HepG2 (cell line): ENCODE measurements around the gene ZNF764. TPM values are rescaled to one million over a fixed set of nuclear protein-coding genes. Genes with fewer than 3 reads are reported as not detected.

Source experiments
- ARNTL ChIP-seq: sonication (generic); formaldehyde crosslinking; IDR thresholded peaks from 2 replicates; pipeline ENCODE4 v1.4.0; 2020; ENCODE audit warnings: mild to moderate bottlenecking, missing genetic modification reagents
- BRCA1 ChIP-seq: sonication (generic); formaldehyde crosslinking; IDR thresholded peaks from 2 replicates; pipeline ENCODE4 v1.4.0; 2020; ENCODE audit warnings: missing genetic modification reagents
- EZH2 ChIP-seq: conservative IDR thresholded peaks from 2 replicates; pipeline ENCODE4 v1.6.1; 2012; ENCODE audit warnings: mild to moderate bottlenecking, low read depth, low read length, moderate library complexity
- FOSL2 ChIP-seq: sonication (generic); formaldehyde crosslinking; IDR thresholded peaks from 2 replicates; pipeline ENCODE4 v1.4.0; 2020; ENCODE audit warnings: missing genetic modification reagents
- FOXK2 ChIP-seq: fragments of 450-650 bp; IDR thresholded peaks from 2 replicates; pipeline ENCODE4 v1.6.1; 2016
- GABPA ChIP-seq, 2 experiments: IDR thresholded peaks; 2 replicates each; pipeline ENCODE4 v1.6.1; 2011 to 2016; ENCODE audit warnings: low read depth in 2 of 2, low read length in 1 of 2, missing biosample characterization in 1 of 2, missing genetic modification characterization in 1 of 2
- GTF2F1 ChIP-seq: fragments of 150-350 bp; IDR thresholded peaks from 2 replicates; pipeline ENCODE4 v1.6.1; 2014; ENCODE audit warnings: low read length
- HNRNPK ChIP-seq: fragments of 200-400 bp; formaldehyde crosslinking; IDR thresholded peaks from 2 replicates; pipeline ENCODE4 v1.6.1; 2018; ENCODE audit warnings: low read length, low read depth, moderate library complexity, mild to moderate bottlenecking; ENCODE audit not compliant: poor library complexity, severe bottlenecking
- IRX3 ChIP-seq: sonication (generic); formaldehyde crosslinking; IDR thresholded peaks from 2 replicates; pipeline ENCODE4 v1.8.1; 2023; ENCODE audit warnings: mild to moderate bottlenecking, low read depth, missing genetic modification reagents, borderline replicate concordance
- NFE2L1 ChIP-seq: sonication (generic); formaldehyde crosslinking; IDR thresholded peaks from 2 replicates; pipeline ENCODE4 v1.4.0; 2020; ENCODE audit warnings: missing genetic modification reagents, mild to moderate bottlenecking, borderline replicate concordance
- RAD21 ChIP-seq: fragments of 450-650 bp; formaldehyde crosslinking; IDR thresholded peaks from 2 replicates; pipeline ENCODE4 v1.5.0; 2020; ENCODE audit warnings: mild to moderate bottlenecking
- REXO4 ChIP-seq: sonication (generic); formaldehyde crosslinking; IDR thresholded peaks from 2 replicates; pipeline ENCODE4 v1.8.0; 2022; ENCODE audit warnings: missing genetic modification reagents, mild to moderate bottlenecking, borderline replicate concordance
- SMAD3 ChIP-seq: sonication (generic); formaldehyde crosslinking; IDR thresholded peaks from 2 replicates; pipeline ENCODE4 v1.4.0; 2020; ENCODE audit warnings: missing genetic modification reagents
- TBX3 ChIP-seq: fragments of 450-650 bp; IDR thresholded peaks from 2 replicates; pipeline ENCODE4 v1.6.1; 2017; ENCODE audit warnings: antibody characterized with exemption, mild to moderate bottlenecking, inconsistent platforms, borderline replicate concordance
- ZNF121 ChIP-seq: sonication (generic); formaldehyde crosslinking; IDR thresholded peaks from 2 replicates; pipeline ENCODE4 v1.5.0; 2020; ENCODE audit warnings: mild to moderate bottlenecking, missing genetic modification reagents
- ZNF34 ChIP-seq: sonication (generic); formaldehyde crosslinking; IDR thresholded peaks from 2 replicates; pipeline ENCODE4 v1.4.0; 2020; ENCODE audit warnings: mild to moderate bottlenecking, missing genetic modification reagents, borderline replicate concordance
- ZNF354B ChIP-seq: sonication (generic); formaldehyde crosslinking; IDR thresholded peaks from 2 replicates; pipeline ENCODE4 v1.8.0; 2022; ENCODE audit warnings: mild to moderate bottlenecking, missing genetic modification reagents
- ZNF543 ChIP-seq: sonication (generic); formaldehyde crosslinking; IDR thresholded peaks from 2 replicates; pipeline ENCODE4 v1.4.0; 2020; ENCODE audit warnings: mild to moderate bottlenecking, missing genetic modification reagents
- ZNF549 ChIP-seq: sonication (generic); formaldehyde crosslinking; IDR thresholded peaks from 2 replicates; pipeline ENCODE4 v1.5.0; 2020; ENCODE audit warnings: missing genetic modification reagents
- ZNF570 ChIP-seq: sonication (generic); formaldehyde crosslinking; IDR thresholded peaks from 2 replicates; pipeline ENCODE4 v1.4.0; 2020; ENCODE audit warnings: mild to moderate bottlenecking, missing genetic modification reagents, borderline replicate concordance
- ZNF7 ChIP-seq: IDR thresholded peaks from 2 replicates; pipeline ENCODE4 v1.6.1; 2016; ENCODE audit warnings: missing biosample characterization, missing genetic modification reagents
- polyA plus RNA-seq, 8 experiments: library from polyadenylated mRNA; depleted of rRNA in 3 of 8; stranded (reverse) in 7 of 8; unstranded in 1 of 8; fragments of >200 nt; fragmentation: Illumina TruSeq in 4 of 8; extraction: Trizol in 4 of 8; gene quantifications; 2 replicates each; pipeline versions ENCODE4 v1.2.1 to v1.2.3, GENCODE V29; 2011 to 2016; ENCODE audit warnings: low read depth in 4 of 8, missing spikeins in 1 of 8, mixed read lengths in 1 of 8; ENCODE audit not compliant: insufficient read depth in 1 of 8
- total RNA-seq, 5 experiments: library from RNA; depleted of rRNA; stranded (reverse); fragments of >200 nt; fragmentation: Illumina TruSeq; extraction: Trizol; gene quantifications; 2 replicates each; pipeline ENCODE4 v1.2.3, GENCODE V29; 2016; ENCODE audit warnings: low read depth in 1 of 5
- TF ChIP-seq, protein P1 (sequence below): sonication (generic); formaldehyde crosslinking; IDR thresholded peaks from 2 replicates; pipeline ENCODE4 v1.4.0; 2020; ENCODE audit warnings: missing genetic modification reagents
- TF ChIP-seq, protein P2 (sequence below): IDR thresholded peaks from 2 replicates; pipeline ENCODE4 v1.6.1; 2016; ENCODE audit warnings: low read depth, control low read depth
- TF ChIP-seq, protein P3 (sequence below): sonication (generic); formaldehyde crosslinking; IDR thresholded peaks from 2 replicates; pipeline ENCODE4 v1.9.0; 2021; ENCODE audit warnings: missing genetic modification reagents, borderline replicate concordance
- TF ChIP-seq, protein P4 (sequence below): IDR thresholded peaks from 2 replicates; pipeline ENCODE4 v1.6.1; 2018; ENCODE audit warnings: missing genetic modification reagents

The ZNF764 gene
- total and polyA plus RNA-seq, 2 of the 13 experiments (the other 11 are each of a cell fraction or from before 2014, with no cell fraction given): 4.1 to 9.1 TPM

DNA sequence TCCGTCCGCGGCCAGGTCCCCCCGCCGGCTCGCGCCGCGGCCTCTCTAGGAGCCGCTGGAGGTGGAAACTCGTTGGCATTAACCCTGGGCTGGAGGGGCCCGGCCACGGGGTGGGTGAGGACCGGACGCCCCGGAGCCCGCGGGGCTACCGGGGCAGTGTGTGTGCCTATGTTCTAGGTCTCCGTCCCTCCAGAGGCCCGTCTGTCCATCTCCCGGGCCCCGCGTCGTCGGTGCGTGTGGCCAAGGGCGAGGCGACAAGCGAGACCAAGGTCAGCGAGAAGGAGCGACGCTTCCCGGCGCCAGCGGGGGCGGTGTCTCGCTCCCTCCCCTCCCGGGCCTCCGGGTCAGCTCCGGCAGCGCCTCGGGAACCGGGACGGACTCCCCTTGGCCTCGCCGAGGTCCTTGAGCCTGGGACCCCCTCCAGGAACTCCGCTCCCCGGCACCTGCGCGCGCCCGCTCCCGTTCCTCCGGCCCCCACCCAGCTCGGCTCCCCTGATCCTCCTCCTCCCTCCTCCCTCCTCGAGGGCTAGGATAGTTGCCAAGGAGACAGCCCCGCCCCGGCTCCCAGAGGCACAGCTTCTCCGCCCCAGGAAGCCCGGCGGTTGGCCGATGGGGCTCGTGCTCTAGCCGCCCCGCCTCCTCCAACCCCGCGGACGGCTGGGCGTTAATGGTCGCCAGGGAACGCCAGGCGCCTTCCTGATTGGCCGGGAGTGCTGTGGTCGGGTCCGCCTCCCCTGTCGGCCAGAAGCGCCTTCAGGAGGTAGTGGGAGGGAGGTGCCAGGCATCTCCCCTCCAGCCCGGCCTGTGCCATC, 31.1 kb downstream of the ZNF764 start (continued):
- peak; percentile 50; the same call in 1 of the 2 replicates for TF ChIP-seq TBX3
- peak; percentile 64 for TF ChIP-seq ARNTL
- TF ChIP-seq, protein P1, sequence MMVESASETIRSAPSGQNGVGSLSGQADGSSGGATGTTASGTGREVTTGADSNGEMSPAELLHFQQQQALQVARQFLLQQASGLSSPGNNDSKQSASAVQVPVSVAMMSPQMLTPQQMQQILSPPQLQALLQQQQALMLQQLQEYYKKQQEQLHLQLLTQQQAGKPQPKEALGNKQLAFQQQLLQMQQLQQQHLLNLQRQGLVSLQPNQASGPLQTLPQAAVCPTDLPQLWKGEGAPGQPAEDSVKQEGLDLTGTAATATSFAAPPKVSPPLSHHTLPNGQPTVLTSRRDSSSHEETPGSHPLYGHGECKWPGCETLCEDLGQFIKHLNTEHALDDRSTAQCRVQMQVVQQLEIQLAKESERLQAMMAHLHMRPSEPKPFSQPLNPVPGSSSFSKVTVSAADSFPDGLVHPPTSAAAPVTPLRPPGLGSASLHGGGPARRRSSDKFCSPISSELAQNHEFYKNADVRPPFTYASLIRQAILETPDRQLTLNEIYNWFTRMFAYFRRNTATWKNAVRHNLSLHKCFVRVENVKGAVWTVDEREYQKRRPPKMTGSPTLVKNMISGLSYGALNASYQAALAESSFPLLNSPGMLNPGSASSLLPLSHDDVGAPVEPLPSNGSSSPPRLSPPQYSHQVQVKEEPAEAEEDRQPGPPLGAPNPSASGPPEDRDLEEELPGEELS (CRISPR knock-in tag): peak; percentile 36; the same call in 1 of the 2 replicates
- peak; percentile 66 for TF ChIP-seq SMAD3
- peak; percentile 78 for TF ChIP-seq GABPA (IDR thresholded peaks at IDR 0.05; ENCODE audit: low read depth, low read length)
- peak; percentile 90 for TF ChIP-seq GABPA (CRISPR knock-in tag; IDR thresholded peaks at IDR 0.05; ENCODE audit: low read depth)
- no peak for TF ChIP-seq NFE2L1 (CRISPR knock-in tag)
- no peak for TF ChIP-seq GTF2F1
- TF ChIP-seq, protein P2, sequence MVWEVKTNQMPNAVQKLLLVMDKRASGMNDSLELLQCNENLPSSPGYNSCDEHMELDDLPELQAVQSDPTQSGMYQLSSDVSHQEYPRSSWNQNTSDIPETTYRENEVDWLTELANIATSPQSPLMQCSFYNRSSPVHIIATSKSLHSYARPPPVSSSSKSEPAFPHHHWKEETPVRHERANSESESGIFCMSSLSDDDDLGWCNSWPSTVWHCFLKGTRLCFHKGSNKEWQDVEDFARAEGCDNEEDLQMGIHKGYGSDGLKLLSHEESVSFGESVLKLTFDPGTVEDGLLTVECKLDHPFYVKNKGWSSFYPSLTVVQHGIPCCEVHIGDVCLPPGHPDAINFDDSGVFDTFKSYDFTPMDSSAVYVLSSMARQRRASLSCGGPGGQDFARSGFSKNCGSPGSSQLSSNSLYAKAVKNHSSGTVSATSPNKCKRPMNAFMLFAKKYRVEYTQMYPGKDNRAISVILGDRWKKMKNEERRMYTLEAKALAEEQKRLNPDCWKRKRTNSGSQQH (CRISPR knock-in tag): 0 out of 2 replicates have a peak, but pooled peaks have one; percentile 28
- 0 out of 2 replicates have a peak, but pooled peaks have one; percentile 29 for TF ChIP-seq ZNF34 (CRISPR knock-in tag)
- TF ChIP-seq EZH2: no peak
- TF ChIP-seq REXO4 (CRISPR knock-in tag): no peak
- no peak for TF ChIP-seq ZNF570 (CRISPR knock-in tag)
- no peak; the same call in 1 of the 2 replicates for TF ChIP-seq BRCA1 (CRISPR knock-in tag)
- 0 out of 2 replicates have a peak, but pooled peaks have one; percentile 14 for TF ChIP-seq IRX3 (CRISPR knock-in tag)
- TF ChIP-seq FOXK2: no peak
- TF ChIP-seq, protein P3, sequence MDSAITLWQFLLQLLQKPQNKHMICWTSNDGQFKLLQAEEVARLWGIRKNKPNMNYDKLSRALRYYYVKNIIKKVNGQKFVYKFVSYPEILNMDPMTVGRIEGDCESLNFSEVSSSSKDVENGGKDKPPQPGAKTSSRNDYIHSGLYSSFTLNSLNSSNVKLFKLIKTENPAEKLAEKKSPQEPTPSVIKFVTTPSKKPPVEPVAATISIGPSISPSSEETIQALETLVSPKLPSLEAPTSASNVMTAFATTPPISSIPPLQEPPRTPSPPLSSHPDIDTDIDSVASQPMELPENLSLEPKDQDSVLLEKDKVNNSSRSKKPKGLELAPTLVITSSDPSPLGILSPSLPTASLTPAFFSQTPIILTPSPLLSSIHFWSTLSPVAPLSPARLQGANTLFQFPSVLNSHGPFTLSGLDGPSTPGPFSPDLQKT (CRISPR knock-in tag): no peak
- no peak for TF ChIP-seq ZNF121 (CRISPR knock-in tag)
- peak; percentile 91 for TF ChIP-seq HNRNPK
- TF ChIP-seq ZNF7 (CRISPR knock-in tag): no peak
- no peak for TF ChIP-seq ZNF354B
- peak; percentile 1; the same call in 1 of the 2 replicates for TF ChIP-seq FOSL2 (CRISPR knock-in tag)
- no peak for TF ChIP-seq ZNF549
- TF ChIP-seq ZNF543 (CRISPR knock-in tag): 0 out of 2 replicates have a peak, but pooled peaks have one; percentile 51
- TF ChIP-seq RAD21 (CRISPR knock-in tag): peak; percentile 75
- TF ChIP-seq, protein P4, sequence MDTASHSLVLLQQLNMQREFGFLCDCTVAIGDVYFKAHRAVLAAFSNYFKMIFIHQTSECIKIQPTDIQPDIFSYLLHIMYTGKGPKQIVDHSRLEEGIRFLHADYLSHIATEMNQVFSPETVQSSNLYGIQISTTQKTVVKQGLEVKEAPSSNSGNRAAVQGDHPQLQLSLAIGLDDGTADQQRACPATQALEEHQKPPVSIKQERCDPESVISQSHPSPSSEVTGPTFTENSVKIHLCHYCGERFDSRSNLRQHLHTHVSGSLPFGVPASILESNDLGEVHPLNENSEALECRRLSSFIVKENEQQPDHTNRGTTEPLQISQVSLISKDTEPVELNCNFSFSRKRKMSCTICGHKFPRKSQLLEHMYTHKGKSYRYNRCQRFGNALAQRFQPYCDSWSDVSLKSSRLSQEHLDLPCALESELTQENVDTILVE (CRISPR knock-in tag): peak; percentile 53; the same call in 1 of the 2 replicates
